ENCODE measurements around the gene LMNA. TPM values are rescaled to one million over a fixed set of nuclear protein-coding genes. Genes with fewer than 3 reads are reported as not detected.

The LMNA gene
- total RNA-seq, 4 donors from 2014 or later = 371 to 501 (median 419) TPM

DNA sequence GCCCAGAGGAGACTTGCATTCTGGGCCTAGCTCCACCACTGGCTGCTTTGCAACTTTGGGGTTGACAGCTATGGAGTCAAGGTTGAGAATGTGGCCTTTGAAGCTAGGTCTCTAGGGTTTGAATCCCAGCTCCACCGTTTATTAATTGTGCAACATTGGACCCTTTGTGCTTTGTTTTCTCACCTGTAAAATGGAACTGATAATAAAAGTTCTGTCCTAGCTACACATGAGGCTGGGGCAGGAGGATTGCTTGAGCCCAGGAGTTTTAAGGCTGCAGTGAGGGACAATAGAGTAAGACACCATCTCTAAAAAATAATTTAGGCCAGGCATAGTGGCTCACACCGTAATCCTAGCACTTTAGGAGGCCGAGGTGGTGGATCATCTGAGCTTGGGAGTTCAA lies 15.2 kb upstream of the LMNA start:
- 65 to 68% methylated on average over 3 of the region's 3 CpGs for WGBS, 2 donors
- peak overlapping the region in 2 of 4 donors; percentile 22 to 59 for H3K27ac ChIP-seq
- no peaks in the 10 kb centered on the region for H3K36me3 ChIP-seq
- DNase-seq (ENCODE audit: low spot score in 2 of 2) = no peak
- TF ChIP-seq, protein P1, sequence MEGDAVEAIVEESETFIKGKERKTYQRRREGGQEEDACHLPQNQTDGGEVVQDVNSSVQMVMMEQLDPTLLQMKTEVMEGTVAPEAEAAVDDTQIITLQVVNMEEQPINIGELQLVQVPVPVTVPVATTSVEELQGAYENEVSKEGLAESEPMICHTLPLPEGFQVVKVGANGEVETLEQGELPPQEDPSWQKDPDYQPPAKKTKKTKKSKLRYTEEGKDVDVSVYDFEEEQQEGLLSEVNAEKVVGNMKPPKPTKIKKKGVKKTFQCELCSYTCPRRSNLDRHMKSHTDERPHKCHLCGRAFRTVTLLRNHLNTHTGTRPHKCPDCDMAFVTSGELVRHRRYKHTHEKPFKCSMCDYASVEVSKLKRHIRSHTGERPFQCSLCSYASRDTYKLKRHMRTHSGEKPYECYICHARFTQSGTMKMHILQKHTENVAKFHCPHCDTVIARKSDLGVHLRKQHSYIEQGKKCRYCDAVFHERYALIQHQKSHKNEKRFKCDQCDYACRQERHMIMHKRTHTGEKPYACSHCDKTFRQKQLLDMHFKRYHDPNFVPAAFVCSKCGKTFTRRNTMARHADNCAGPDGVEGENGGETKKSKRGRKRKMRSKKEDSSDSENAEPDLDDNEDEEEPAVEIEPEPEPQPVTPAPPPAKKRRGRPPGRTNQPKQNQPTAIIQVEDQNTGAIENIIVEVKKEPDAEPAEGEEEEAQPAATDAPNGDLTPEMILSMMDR (IDR thresholded peaks at IDR 0.05) = no peak
- TF ChIP-seq EP300 (IDR thresholded peaks at IDR 0.05) (no peak), POLR2A (IDR thresholded peaks at IDR 0.05) (no peak)
- H3K27me3 ChIP-seq = no peaks in the 10 kb centered on the region
- H3K9me3 ChIP-seq = no peaks in the 10 kb centered on the region
- H3K4me1 ChIP-seq = peaks cover 3 to 69% (median 48%) of the 10 kb centered on the region in 4 donors
- H3K4me3 ChIP-seq = no peak overlapping the region

DNA sequence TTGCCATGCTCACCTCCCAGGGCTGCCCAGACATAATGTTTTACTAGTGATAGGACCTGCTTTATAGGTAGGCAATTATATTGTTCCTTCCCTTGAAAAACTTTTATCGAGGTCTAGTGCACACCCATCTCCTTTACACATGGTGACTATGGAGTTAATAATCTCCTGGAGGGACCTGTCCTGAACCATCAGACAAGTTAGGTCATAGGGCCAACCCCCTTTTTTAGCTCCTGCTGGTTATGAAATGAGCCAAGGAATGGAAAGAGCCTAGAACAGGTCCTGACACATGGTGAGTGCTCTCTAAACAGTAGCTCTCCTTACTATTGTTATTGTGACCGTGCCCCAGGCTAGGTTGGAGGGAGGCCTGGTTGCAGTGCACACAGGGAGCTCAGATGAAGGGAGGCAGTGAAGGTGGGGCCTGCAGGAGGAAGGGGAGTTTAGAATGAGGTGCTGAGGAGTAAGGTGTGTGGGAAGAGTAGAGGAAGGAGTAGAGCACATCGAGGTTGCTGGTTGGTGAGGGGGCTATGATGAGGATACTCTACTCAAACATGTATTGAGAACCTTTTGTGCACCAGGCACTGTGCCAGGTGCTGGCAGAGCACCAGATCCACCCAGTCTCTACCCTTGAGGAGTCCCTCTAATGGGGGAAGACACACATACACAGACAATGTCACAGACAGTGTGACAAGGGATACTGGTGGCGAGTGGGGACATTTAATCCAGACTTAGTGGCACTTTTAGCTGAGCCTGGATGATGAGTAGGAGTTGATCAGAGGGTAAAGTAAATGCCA lies 14.1 kb upstream of the LMNA start:
- H3K4me3 ChIP-seq = no peak overlapping the region
- no peaks in the 10 kb centered on the region for H3K27me3 ChIP-seq
- H3K4me1 ChIP-seq = peaks cover 8 to 78% (median 59%) of the 10 kb centered on the region in 4 donors
- no peak for DNase-seq (ENCODE audit: low spot score in 2 of 2)
- TF ChIP-seq, protein P1 (IDR thresholded peaks at IDR 0.05) = no peak
- TF ChIP-seq POLR2A (IDR thresholded peaks at IDR 0.05) (no peak), EP300 (IDR thresholded peaks at IDR 0.05) (no peak)
- WGBS, 2 donors = 58 to 60% methylated on average over 4 of the region's 4 CpGs
- H3K36me3 ChIP-seq = no peaks in the 10 kb centered on the region
- peak overlapping the region in 2 of 4 donors; percentile 96 to 97 for H3K27ac ChIP-seq
- no peaks in the 10 kb centered on the region for H3K9me3 ChIP-seq

DNA sequence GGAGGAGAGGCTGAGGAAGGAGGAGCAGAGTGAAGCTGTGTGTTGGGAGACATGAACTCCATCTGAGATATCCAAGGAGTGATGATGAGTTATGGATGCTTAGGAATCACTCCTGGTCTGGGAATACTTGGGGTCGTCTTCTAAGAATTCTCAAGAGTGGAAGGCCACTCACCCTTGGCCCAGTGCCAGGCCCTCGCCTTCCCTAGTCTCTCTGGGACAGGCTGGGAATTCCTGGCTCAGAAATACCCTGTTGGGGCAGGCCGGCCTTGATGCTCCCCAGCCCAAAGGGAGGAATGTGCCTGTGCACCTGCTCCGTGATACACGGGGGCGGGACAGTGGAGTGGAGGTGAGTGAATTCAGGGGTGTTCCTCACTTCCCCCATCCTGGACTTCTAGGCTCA lies 12.6 kb upstream of the LMNA start:
- H3K27me3 ChIP-seq = no peaks in the 10 kb centered on the region
- no peak for DNase-seq (ENCODE audit: low spot score in 2 of 2)
- H3K27ac ChIP-seq = peak overlapping the region in 2 of 4 donors; percentile 96 to 97
- H3K9me3 ChIP-seq = no peaks in the 10 kb centered on the region
- peaks cover 8 to 75% (median 55%) of the 10 kb centered on the region in 4 donors for H3K4me1 ChIP-seq
- WGBS, 2 donors = 56 to 68% methylated on average over 6 of the region's 6 CpGs
- no peak for TF ChIP-seq EP300 (IDR thresholded peaks at IDR 0.05)
- TF ChIP-seq POLR2A (IDR thresholded peaks at IDR 0.05) = no peak
- TF ChIP-seq, protein P1 (IDR thresholded peaks at IDR 0.05) = no peak
- no peaks in the 10 kb centered on the region for H3K36me3 ChIP-seq
- no peak overlapping the region for H3K4me3 ChIP-seq

DNA sequence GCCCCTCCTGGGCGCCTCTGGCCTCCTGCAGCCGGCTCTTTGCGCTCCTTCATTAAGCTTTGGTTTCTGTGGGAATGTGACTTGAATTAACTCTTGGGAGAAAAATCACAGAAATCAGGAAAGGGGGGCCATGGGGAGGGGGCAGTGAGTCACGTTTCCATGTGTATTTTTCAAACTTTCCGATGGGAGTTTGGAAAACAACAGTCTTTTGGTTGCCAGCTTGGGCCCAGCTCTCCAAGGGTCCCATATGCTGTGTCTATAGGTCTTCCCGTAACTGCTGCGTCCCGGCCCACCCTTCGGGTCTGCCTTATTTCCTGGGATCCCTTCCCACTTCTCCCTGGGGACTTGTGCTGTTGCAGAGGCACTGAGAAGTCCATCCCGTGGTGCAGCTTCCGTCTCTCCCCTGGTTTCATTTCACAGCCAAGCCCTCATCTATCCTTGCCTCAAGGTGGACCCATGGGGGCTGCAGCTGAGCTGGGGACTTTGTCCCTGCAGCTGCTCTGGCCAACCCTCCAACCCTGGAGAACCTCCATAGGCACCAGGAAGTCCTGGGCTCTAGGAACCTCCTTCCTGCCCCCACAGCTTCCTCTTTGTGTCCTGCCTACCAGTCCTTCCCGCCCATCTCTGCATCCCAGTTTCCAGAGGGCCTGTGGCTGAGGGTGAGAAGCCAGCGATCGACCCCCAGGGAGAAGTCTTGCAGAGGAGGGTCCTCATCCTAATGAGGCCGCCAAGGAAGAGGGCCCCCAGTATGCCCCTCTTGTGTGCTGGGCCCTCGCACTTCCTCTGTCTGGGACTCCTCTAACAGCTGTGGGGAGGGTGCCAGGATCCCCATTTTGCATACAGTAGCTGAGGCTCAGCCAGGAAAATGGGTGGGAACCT lies 11.6 kb upstream of the LMNA start:
- Histone ChIP-seq H3K4me3 (no peak overlapping the region), H3K27me3 (no peaks in the 10 kb centered on the region), H3K9me3 (no peaks in the 10 kb centered on the region), H3K4me1 (peaks cover 8 to 75% (median 55%) of the 10 kb centered on the region in 4 donors), H3K36me3 (no peaks in the 10 kb centered on the region), H3K27ac (peak overlapping the region; percentile 93 to 97 (median 96))
- TF ChIP-seq EP300 (IDR thresholded peaks at IDR 0.05) (no peak), POLR2A (IDR thresholded peaks at IDR 0.05) (no peak)
- TF ChIP-seq, protein P1 (IDR thresholded peaks at IDR 0.05) = peak in 1 of 5 experiments; percentile 12
- no peak for DNase-seq (ENCODE audit: low spot score in 2 of 2)
- WGBS, 2 donors = 49 to 52% methylated on average over 16 of the region's 16 CpGs
